Liver (tissue), 3 donors: ENCODE results near the gene ERC2.

Source experiments
- FOXA1 ChIP-seq: IDR thresholded peaks from 2 replicates; pipeline ENCODE4 v1.6.1; 2016; ENCODE audit warnings: antibody characterized with exemption
- FOXA2 ChIP-seq: IDR thresholded peaks from 2 replicates; pipeline ENCODE4 v1.6.1; 2016; ENCODE audit warnings: antibody characterized with exemption
- GABPA ChIP-seq, 2 donors: IDR thresholded peaks in 1 of 2; conservative IDR thresholded peaks in 1 of 2; 2 replicates each; pipeline ENCODE4 v1.6.1; 2016; ENCODE audit warnings: antibody characterized with exemption in 2 of 2, mild to moderate bottlenecking in 1 of 2, moderate library complexity in 1 of 2
- HNF4A ChIP-seq, 2 donors: conservative IDR thresholded peaks; 2 replicates each; pipeline ENCODE4 v1.6.1; 2016; ENCODE audit warnings: antibody characterized with exemption in 2 of 2, mild to moderate bottlenecking in 2 of 2
- RAD21 ChIP-seq, 2 donors: IDR thresholded peaks; 2 replicates each; pipeline ENCODE4 v1.6.1; 2016; ENCODE audit warnings: antibody characterized with exemption in 2 of 2, mild to moderate bottlenecking in 2 of 2
- RXRA ChIP-seq, 2 donors: IDR thresholded peaks; 2 replicates each; pipeline ENCODE4 v1.6.1; 2017 to 2018; ENCODE audit warnings: antibody characterized with exemption in 2 of 2, mild to moderate bottlenecking in 1 of 2
- SP1 ChIP-seq: IDR thresholded peaks from 2 replicates; pipeline ENCODE4 v1.6.1; 2018; ENCODE audit warnings: antibody characterized with exemption, mild to moderate bottlenecking
- TAF1 ChIP-seq: conservative IDR thresholded peaks from 2 replicates; pipeline ENCODE4 v1.6.1; 2016; ENCODE audit warnings: antibody characterized with exemption, mild to moderate bottlenecking
- YY1 ChIP-seq: IDR thresholded peaks from 2 replicates; pipeline ENCODE4 v1.6.1; 2016; ENCODE audit warnings: antibody characterized with exemption, mild to moderate bottlenecking
- TF ChIP-seq, protein P1 (sequence below): fragments of 150-350 bp; IDR thresholded peaks from 2 replicates; pipeline ENCODE4 v1.5.1; 2017; ENCODE audit warnings: improper control_type of control experiment, low read depth, low read length; ENCODE audit not compliant: missing input control
- TF ChIP-seq, protein P2 (sequence below): IDR thresholded peaks from 2 replicates; pipeline ENCODE4 v1.6.1; 2016; ENCODE audit warnings: antibody characterized with exemption
- TF ChIP-seq, protein P3 (sequence below): IDR thresholded peaks from 2 replicates; pipeline ENCODE4 v1.6.1; 2016; ENCODE audit warnings: antibody characterized with exemption, mild to moderate bottlenecking
- TF ChIP-seq, protein P4 (sequence below): IDR thresholded peaks from 2 replicates; pipeline ENCODE4 v1.6.1; 2016; ENCODE audit warnings: antibody characterized with exemption
- TF ChIP-seq, protein P5 (sequence below): IDR thresholded peaks from 2 replicates; pipeline ENCODE4 v1.6.1; 2016; ENCODE audit warnings: antibody characterized with exemption
- donor health status: healthy.
- donor health status: healthy.

DNA sequence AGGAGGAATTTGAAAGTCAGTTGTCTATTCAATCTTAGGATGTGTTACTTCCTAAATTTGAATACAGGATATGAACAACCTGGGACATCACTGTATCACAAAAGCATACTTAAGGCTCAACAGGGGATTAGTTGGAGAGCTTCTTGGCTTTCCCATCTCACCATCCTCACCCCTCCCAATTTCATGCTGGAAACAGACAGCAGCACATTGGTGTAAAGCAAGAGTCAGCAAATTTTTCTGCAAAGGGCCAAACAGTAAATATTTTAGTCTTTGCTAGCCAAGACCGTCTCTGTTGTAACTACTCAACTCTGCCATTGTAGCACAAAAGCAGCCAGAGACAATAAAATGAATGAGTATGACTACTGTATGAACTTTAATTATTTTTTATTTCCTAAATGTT lies 94.9 kb downstream of the ERC2 start:
- no peak for TF ChIP-seq TAF1
- TF ChIP-seq, protein P1, sequence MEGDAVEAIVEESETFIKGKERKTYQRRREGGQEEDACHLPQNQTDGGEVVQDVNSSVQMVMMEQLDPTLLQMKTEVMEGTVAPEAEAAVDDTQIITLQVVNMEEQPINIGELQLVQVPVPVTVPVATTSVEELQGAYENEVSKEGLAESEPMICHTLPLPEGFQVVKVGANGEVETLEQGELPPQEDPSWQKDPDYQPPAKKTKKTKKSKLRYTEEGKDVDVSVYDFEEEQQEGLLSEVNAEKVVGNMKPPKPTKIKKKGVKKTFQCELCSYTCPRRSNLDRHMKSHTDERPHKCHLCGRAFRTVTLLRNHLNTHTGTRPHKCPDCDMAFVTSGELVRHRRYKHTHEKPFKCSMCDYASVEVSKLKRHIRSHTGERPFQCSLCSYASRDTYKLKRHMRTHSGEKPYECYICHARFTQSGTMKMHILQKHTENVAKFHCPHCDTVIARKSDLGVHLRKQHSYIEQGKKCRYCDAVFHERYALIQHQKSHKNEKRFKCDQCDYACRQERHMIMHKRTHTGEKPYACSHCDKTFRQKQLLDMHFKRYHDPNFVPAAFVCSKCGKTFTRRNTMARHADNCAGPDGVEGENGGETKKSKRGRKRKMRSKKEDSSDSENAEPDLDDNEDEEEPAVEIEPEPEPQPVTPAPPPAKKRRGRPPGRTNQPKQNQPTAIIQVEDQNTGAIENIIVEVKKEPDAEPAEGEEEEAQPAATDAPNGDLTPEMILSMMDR = no peak
- TF ChIP-seq, protein P2, sequence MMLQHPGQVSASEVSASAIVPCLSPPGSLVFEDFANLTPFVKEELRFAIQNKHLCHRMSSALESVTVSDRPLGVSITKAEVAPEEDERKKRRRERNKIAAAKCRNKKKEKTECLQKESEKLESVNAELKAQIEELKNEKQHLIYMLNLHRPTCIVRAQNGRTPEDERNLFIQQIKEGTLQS = no peak
- TF ChIP-seq, protein P3, sequence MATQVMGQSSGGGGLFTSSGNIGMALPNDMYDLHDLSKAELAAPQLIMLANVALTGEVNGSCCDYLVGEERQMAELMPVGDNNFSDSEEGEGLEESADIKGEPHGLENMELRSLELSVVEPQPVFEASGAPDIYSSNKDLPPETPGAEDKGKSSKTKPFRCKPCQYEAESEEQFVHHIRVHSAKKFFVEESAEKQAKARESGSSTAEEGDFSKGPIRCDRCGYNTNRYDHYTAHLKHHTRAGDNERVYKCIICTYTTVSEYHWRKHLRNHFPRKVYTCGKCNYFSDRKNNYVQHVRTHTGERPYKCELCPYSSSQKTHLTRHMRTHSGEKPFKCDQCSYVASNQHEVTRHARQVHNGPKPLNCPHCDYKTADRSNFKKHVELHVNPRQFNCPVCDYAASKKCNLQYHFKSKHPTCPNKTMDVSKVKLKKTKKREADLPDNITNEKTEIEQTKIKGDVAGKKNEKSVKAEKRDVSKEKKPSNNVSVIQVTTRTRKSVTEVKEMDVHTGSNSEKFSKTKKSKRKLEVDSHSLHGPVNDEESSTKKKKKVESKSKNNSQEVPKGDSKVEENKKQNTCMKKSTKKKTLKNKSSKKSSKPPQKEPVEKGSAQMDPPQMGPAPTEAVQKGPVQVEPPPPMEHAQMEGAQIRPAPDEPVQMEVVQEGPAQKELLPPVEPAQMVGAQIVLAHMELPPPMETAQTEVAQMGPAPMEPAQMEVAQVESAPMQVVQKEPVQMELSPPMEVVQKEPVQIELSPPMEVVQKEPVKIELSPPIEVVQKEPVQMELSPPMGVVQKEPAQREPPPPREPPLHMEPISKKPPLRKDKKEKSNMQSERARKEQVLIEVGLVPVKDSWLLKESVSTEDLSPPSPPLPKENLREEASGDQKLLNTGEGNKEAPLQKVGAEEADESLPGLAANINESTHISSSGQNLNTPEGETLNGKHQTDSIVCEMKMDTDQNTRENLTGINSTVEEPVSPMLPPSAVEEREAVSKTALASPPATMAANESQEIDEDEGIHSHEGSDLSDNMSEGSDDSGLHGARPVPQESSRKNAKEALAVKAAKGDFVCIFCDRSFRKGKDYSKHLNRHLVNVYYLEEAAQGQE = no peak
- TF ChIP-seq, protein P4, sequence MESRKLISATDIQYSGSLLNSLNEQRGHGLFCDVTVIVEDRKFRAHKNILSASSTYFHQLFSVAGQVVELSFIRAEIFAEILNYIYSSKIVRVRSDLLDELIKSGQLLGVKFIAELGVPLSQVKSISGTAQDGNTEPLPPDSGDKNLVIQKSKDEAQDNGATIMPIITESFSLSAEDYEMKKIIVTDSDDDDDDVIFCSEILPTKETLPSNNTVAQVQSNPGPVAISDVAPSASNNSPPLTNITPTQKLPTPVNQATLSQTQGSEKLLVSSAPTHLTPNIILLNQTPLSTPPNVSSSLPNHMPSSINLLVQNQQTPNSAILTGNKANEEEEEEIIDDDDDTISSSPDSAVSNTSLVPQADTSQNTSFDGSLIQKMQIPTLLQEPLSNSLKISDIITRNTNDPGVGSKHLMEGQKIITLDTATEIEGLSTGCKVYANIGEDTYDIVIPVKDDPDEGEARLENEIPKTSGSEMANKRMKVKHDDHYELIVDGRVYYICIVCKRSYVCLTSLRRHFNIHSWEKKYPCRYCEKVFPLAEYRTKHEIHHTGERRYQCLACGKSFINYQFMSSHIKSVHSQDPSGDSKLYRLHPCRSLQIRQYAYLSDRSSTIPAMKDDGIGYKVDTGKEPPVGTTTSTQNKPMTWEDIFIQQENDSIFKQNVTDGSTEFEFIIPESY = no peak
- TF ChIP-seq YY1 = no peak
- TF ChIP-seq, protein P5, sequence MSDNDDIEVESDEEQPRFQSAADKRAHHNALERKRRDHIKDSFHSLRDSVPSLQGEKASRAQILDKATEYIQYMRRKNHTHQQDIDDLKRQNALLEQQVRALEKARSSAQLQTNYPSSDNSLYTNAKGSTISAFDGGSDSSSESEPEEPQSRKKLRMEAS = no peak
- no peak for TF ChIP-seq RAD21 (IDR thresholded peaks at IDR 0.05)
- no peak for TF ChIP-seq GABPA (IDR thresholded peaks at IDR 0.05 in 1 of 2, conservative IDR thresholded peaks at IDR 0.05 in 1 of 2)
- no peak for TF ChIP-seq SP1
- no peak for TF ChIP-seq HNF4A (conservative IDR thresholded peaks at IDR 0.05)
- TF ChIP-seq FOXA1 = no peak
- TF ChIP-seq FOXA2 = no peak
- no peak for TF ChIP-seq RXRA (IDR thresholded peaks at IDR 0.05)
